PC-3 (cell line): ENCODE data around the gene PTPRN2. TPM values are rescaled to one million over a fixed set of nuclear protein-coding genes. Genes with fewer than 3 reads are reported as not detected.

Experiments used
- ATAC-seq: fragments of 200-7000 bp; cut with Tn5 transposase; 2 replicates; pipeline ENCODE4 v1.9.1; 2020; ENCODE audit warnings: mild to moderate bottlenecking, moderate library complexity
- BruUV-seq: library from RNA; stranded (reverse); fragments of 400-500 nt; replicated peaks from 2 replicates; lab custom pipeline; 2021; lab: Mats Ljungman, UMichigan
- CTCF ChIA-PET: fragments of 300-600 bp; sonication (Branson Sonifier 250); formaldehyde crosslinking; loops from one replicate; lab custom pipeline; 2022; ENCODE audit warnings: antibody characterized with exemption; lab: Charles Lee
- POLR2A ChIA-PET: fragments of 300-600 bp; sonication (Branson Sonifier 250); formaldehyde crosslinking; loops from one replicate; lab custom pipeline; 2022; ENCODE audit warnings: antibody characterized with exemption; ENCODE audit not compliant: unreplicated experiment; lab: Charles Lee
- DNase-seq: peaks from one replicate; pipeline ENCODE4 v3.0.0-alpha.2; 2015
- H2AFZ ChIP-seq: fragments of 300-600 bp; sonication (generic); 2 replicates; pipeline ENCODE4 v1.6.0; 2016; ENCODE audit warnings: antibody characterized with exemption, low read length
- H3F3A ChIP-seq: fragments of 300-600 bp; sonication (generic); one replicate; pipeline ENCODE4 v1.6.0; 2017; ENCODE audit warnings: antibody characterized with exemption, low read length, control low read depth, mild to moderate bottlenecking; ENCODE audit not compliant: unreplicated experiment
- H3K27ac ChIP-seq: fragments of 300-600 bp; sonication (generic); 2 replicates; pipeline ENCODE4 v1.5.1; 2016; ENCODE audit warnings: mild to moderate bottlenecking, low read length
- H3K27me3 ChIP-seq: fragments of 300-600 bp; sonication (generic); 2 replicates; pipeline ENCODE4 v1.6.1; 2016; ENCODE audit warnings: low read length, mixed read lengths
- H3K36me3 ChIP-seq: fragments of 300-600 bp; sonication (generic); 2 replicates; pipeline ENCODE4 v1.6.1; 2016; ENCODE audit warnings: low read depth, mixed run types, low read length, mixed read lengths
- H3K4me1 ChIP-seq: fragments of 300-600 bp; sonication (generic); 2 replicates; pipeline ENCODE4 v1.5.1; 2016; ENCODE audit warnings: low read length; ENCODE audit not compliant: insufficient read depth
- H3K4me2 ChIP-seq: fragments of 300-600 bp; sonication (generic); 2 replicates; pipeline ENCODE4 v1.6.0; 2016; ENCODE audit warnings: low read length
- H3K4me3 ChIP-seq: fragments of 300-600 bp; sonication (generic); 2 replicates; pipeline ENCODE4 v1.5.1; 2016; ENCODE audit warnings: mild to moderate bottlenecking, low read length, mixed read lengths
- H3K79me2 ChIP-seq: fragments of 300-600 bp; sonication (generic); 2 replicates; pipeline ENCODE4 v1.6.1; 2017; ENCODE audit warnings: low read length, mixed read lengths
- H3K9ac ChIP-seq: fragments of 300-600 bp; sonication (generic); 2 replicates; pipeline ENCODE4 v1.6.0; 2016; ENCODE audit warnings: mild to moderate bottlenecking, low read length
- H3K9me2 ChIP-seq: fragments of 300-600 bp; sonication (generic); replicated peaks from 2 replicates; pipeline ENCODE4 v1.6.1; 2016; ENCODE audit warnings: mixed run types, low read length, mixed read lengths
- H3K9me3 ChIP-seq: fragments of 300-600 bp; sonication (generic); 2 replicates; pipeline ENCODE4 v1.6.1; 2016; ENCODE audit warnings: low read length, mixed read lengths
- H4K20me1 ChIP-seq: fragments of 300-600 bp; sonication (generic); 2 replicates; pipeline ENCODE4 v1.6.1; 2016; ENCODE audit warnings: low read length, mixed read lengths
- CTCF ChIP-seq: fragments of 300-600 bp; sonication (generic); conservative IDR thresholded peaks from 2 replicates; pipeline ENCODE4 v1.5.1; 2017; ENCODE audit warnings: antibody characterized with exemption, low read depth, mild to moderate bottlenecking, low read length
- EZH2 ChIP-seq: fragments of 300-600 bp; sonication (generic); IDR thresholded peaks from one replicate; pipeline ENCODE4 v1.6.1; 2017; ENCODE audit warnings: antibody characterized with exemption, mild to moderate bottlenecking, low read length; ENCODE audit not compliant: unreplicated experiment
- EZH2phosphoT487 ChIP-seq: fragments of 300-600 bp; sonication (generic); IDR thresholded peaks from 2 replicates; pipeline ENCODE4 v1.6.1; 2018; ENCODE audit warnings: mild to moderate bottlenecking, antibody characterized with exemption, low read length, borderline replicate concordance
- intact Hi-C: fragments of 100-400 bp; cut with micrococcal nuclease; formaldehyde crosslinking; loops from 2 replicates; pipeline ENCODE4 v1.9.0; 2023
- total RNA-seq: library from RNA; depleted of rRNA; stranded (reverse); fragments of >200 nt; gene quantifications from 2 replicates; pipeline ENCODE4 v1.2.3, GENCODE V29; 2014

PTPRN2 gene
- total RNA-seq, 1 experiment from 2014 or later, result 3.2 TPM

DNA sequence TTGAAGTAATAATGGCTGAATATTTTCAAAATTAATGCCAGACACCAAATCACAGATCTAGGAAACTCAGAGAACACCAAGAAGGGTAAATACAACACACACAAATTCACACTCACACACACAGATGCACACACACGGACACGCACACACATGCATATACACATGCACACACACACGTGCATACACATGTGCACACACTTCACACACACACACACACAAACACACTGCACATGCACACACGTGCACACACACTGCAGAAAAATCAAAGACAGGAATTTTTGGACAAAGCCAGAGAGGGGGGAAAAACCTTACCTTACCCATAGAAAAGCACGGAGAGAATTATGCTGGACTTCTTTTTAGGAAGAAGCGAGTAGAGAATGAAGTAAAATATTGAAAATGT lies 547.4 kb downstream of the PTPRN2 start:
- BruUV-seq, result no TSS peak
- no peak overlapping the region for H3K4me2 ChIP-seq
- CTCF ChIA-PET, result no interaction called here
- H3K9me2 ChIP-seq, result no peaks in the 10 kb centered on the region
- peaks cover 13% of the 10 kb centered on the region; the same call in 1 of the 2 replicates for H3K9me3 ChIP-seq
- TF ChIP-seq CTCF (no peak), EZH2phosphoT487 (no peak), EZH2 (no peak)
- no peak overlapping the region for H3K4me3 ChIP-seq
- no peaks in the 10 kb centered on the region for H4K20me1 ChIP-seq
- H3K27ac ChIP-seq, result no peak overlapping the region
- DNase-seq (no peak), ATAC-seq (no peak)
- no peaks in the 10 kb centered on the region for H3K4me1 ChIP-seq
- peaks cover 11% of the 10 kb centered on the region; the same call in 1 of the 2 replicates for H3K27me3 ChIP-seq
- POLR2A ChIA-PET, result no interaction called here
- no peak overlapping the region for H3K9ac ChIP-seq
- intact Hi-C loops, result no loop called here
- H2AFZ ChIP-seq, result no peak overlapping the region
- no peaks in the 10 kb centered on the region for H3F3A ChIP-seq
- no peaks in the 10 kb centered on the region for H3K36me3 ChIP-seq
- H3K79me2 ChIP-seq, result no peaks in the 10 kb centered on the region

GRCh38 chr7:158039270-158039669 lies 548.4 kb downstream of the PTPRN2 start:
- 0 out of 2 replicates have a peak, but pooled peaks cover 4% of the 10 kb centered on the region for H3K27me3 ChIP-seq
- no peaks in the 10 kb centered on the region for H3F3A ChIP-seq
- no peaks in the 10 kb centered on the region for H3K4me1 ChIP-seq
- DNase-seq (no peak), ATAC-seq (no peak)
- H2AFZ ChIP-seq, result no peak overlapping the region
- intact Hi-C loops, result no loop called here
- no peak overlapping the region for H3K4me2 ChIP-seq
- H3K9me2 ChIP-seq, result no peaks in the 10 kb centered on the region
- H3K9ac ChIP-seq, result no peak overlapping the region
- H3K4me3 ChIP-seq, result no peak overlapping the region
- CTCF ChIA-PET, result no interaction called here
- POLR2A ChIA-PET, result no interaction called here
- H3K9me3 ChIP-seq, result peaks cover 13% of the 10 kb centered on the region; the same call in 1 of the 2 replicates
- no peaks in the 10 kb centered on the region for H3K36me3 ChIP-seq
- BruUV-seq, result no TSS peak
- TF ChIP-seq EZH2 (no peak), CTCF (no peak), EZH2phosphoT487 (no peak)
- no peak overlapping the region for H3K27ac ChIP-seq
- H3K79me2 ChIP-seq, result no peaks in the 10 kb centered on the region
- H4K20me1 ChIP-seq, result no peaks in the 10 kb centered on the region

DNA sequence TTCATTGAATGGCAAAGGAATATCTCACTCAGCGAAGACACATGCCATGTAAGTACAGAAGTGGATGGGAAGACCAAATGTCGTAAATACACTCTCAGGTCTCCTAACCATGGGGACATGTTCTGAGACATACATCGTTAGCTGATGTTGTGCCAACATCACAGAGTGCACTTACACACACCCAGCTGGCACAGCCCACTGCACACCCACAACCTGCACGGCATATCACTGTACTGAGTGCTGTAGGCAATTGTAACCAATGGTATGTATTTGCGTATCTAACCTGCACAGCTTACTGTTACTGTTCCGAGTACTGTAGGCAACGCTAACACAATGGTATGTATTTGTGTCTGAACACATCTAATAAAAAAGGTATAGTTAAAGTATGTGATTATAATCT lies 550.4 kb downstream of the PTPRN2 start:
- Histone ChIP-seq H3K79me2 (no peaks in the 10 kb centered on the region), H3K36me3 (no peaks in the 10 kb centered on the region), H3K9ac (no peak overlapping the region), H3K9me2 (no peaks in the 10 kb centered on the region), H2AFZ (no peak overlapping the region), H3F3A (no peaks in the 10 kb centered on the region), H3K27ac (no peak overlapping the region), H3K9me3 (peaks cover 13% of the 10 kb centered on the region; the same call in 1 of the 2 replicates), H4K20me1 (no peaks in the 10 kb centered on the region), H3K4me3 (no peak overlapping the region), H3K27me3 (no peaks in the 10 kb centered on the region), H3K4me1 (no peaks in the 10 kb centered on the region), H3K4me2 (no peak overlapping the region)
- ChIA-PET CTCF (no interaction called here), POLR2A (no interaction called here)
- DNase-seq, result no peak
- BruUV-seq, result no TSS peak
- TF ChIP-seq CTCF (no peak), EZH2 (no peak), EZH2phosphoT487 (no peak)
- intact Hi-C loops, result no loop called here
- ATAC-seq, result no peak
